WI38 (cell line): ENCODE results near the gene SLC6A2.

ENCODE experiments used
- H3K4me3 ChIP-seq: 2 replicates; pipeline ENCODE4 v1.5.1; 2011; ENCODE audit warnings: low read depth, mild to moderate bottlenecking, control low read depth, low read length
- TF ChIP-seq, protein P1 (sequence below): IDR thresholded peaks from 2 replicates; pipeline ENCODE4 v1.5.1; 2012; ENCODE audit warnings: low read depth, mild to moderate bottlenecking, control low read depth, low read length

SLC6A2 gene

DNA sequence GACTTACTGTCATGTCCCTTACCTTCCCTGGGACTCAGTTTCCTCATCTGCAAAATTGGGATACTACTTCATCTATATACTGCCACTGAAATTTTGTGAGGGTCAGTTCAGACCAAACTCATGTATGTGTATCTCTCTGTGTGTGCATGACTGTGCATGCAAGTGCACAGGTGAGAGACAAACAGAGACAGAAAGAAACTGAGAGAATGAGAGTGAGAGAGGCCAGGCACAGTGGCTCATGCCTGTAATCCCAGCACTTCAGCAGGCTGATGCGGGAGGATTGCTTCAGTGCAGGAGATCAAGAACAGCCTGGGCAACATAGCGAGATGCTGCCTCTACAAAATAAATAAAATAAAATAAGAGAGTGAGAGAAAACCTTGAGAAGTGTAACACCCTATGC is 32.1 kb upstream of the SLC6A2 start:
- TF ChIP-seq, protein P1, sequence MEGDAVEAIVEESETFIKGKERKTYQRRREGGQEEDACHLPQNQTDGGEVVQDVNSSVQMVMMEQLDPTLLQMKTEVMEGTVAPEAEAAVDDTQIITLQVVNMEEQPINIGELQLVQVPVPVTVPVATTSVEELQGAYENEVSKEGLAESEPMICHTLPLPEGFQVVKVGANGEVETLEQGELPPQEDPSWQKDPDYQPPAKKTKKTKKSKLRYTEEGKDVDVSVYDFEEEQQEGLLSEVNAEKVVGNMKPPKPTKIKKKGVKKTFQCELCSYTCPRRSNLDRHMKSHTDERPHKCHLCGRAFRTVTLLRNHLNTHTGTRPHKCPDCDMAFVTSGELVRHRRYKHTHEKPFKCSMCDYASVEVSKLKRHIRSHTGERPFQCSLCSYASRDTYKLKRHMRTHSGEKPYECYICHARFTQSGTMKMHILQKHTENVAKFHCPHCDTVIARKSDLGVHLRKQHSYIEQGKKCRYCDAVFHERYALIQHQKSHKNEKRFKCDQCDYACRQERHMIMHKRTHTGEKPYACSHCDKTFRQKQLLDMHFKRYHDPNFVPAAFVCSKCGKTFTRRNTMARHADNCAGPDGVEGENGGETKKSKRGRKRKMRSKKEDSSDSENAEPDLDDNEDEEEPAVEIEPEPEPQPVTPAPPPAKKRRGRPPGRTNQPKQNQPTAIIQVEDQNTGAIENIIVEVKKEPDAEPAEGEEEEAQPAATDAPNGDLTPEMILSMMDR, result no peak
- H3K4me3 ChIP-seq, result no peak overlapping the region

DNA sequence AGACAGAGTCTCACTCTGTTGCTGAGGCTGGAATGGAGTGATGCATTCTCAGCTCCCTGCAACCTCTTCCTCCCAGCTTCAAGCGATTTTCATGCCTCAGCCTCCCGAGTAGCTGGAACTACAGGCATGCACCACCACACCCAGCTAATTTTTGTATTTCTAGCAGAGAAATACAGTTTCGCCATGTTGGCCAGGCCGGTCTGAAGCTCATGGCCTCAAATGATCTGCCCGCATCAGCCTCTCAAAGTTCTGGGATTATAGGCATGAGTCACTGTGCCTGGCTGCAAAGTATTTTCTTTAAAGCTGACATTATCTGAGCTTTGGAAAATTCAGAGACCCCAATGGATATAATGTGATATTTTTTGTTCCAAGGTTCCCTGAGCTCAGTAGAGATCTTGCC is 31.1 kb upstream of the SLC6A2 start:
- TF ChIP-seq, protein P1, result no peak
- no peak overlapping the region for H3K4me3 ChIP-seq

DNA sequence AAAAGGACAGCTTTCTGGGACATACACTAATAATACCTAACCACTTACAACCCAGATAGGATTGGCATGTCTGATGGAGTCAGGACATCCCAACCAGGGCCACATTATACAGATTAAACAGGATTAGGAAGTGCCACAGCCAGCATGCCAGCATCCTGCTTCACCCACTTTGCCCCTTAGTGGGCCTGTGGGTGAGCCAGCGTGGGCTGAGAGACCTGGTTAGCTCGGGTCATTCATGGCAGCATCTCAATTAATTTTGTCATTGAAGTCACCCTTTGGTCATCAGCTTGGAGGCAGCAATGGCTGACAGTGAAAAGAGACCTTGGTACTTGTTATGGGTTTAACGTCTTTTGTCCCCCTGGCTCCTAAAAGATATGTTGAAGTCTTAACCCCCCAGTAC is 29.9 kb upstream of the SLC6A2 start:
- no peak overlapping the region for H3K4me3 ChIP-seq
- TF ChIP-seq, protein P1, result no peak

DNA sequence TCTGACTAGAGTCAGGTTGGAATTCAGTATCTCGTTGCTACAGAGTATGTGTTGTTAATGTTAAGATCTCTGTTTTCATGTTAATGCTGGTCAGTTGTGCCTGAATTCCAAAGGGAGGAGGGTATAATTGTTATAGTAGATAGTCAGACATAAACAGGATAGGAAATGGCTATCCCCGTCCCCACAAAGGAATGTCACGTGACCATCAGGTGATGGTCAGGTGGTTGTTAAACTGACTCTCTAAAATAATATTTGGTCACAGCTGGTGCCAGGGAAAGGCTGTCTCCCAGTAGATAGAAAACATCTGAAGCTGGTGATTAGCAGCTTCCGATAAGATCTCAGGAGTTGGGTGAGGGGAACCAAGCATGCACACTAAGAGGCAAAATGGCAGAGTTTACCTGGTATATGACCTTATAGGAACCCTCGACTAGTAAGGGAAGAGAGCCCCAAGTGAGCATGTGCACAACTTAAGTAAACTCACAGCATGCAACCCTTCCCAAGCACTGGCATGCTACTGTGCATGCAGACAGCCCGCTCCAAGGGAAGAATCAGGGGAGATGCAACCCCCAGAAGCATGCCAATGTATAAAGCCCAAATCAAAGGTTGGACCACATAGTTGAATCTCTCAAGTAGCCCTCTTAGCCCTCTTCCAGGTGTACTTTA is 27.4 kb upstream of the SLC6A2 start:
- H3K4me3 ChIP-seq, result no peak overlapping the region
- TF ChIP-seq, protein P1, result no peak

DNA sequence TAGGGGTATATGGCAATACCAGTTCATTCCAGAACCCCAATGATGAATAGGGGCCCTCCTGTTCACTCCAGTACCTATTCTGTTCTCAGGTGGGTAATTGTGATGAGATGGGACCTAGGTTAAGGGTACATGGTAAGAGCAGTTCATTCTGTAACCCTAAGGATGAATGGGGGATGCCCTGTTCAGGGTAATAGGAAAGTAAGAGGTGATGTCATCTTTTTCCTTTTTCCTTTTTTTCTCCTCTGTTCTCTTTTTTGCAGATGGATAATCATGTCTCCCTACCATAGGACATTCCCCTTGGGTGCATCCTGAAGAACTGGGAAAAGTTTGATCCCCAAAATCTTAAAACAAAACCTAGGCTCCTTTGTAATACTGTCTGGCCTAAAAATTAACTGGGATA is 25.0 kb upstream of the SLC6A2 start:
- no peak overlapping the region for H3K4me3 ChIP-seq
- TF ChIP-seq, protein P1, result no peak

DNA sequence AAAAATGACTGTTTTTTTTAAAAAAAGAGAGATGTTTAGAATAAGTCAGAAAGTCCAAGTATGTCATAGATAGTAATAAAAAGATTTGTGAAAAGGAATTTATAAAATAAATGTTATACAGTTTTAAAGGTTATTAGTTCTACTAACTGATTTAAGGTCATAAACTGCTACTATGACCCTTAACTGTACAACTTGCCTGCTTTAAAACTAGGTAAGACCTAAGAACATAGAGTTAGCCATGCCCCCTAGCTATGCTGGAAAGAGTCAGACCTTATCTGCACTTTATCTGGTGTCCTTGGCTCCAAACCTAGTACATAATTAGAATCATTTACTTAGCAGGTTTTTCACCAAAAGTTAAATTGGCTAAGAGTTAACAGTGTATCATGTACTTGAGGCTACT is 23.5 kb upstream of the SLC6A2 start:
- TF ChIP-seq, protein P1, result no peak
- no peak overlapping the region for H3K4me3 ChIP-seq

DNA sequence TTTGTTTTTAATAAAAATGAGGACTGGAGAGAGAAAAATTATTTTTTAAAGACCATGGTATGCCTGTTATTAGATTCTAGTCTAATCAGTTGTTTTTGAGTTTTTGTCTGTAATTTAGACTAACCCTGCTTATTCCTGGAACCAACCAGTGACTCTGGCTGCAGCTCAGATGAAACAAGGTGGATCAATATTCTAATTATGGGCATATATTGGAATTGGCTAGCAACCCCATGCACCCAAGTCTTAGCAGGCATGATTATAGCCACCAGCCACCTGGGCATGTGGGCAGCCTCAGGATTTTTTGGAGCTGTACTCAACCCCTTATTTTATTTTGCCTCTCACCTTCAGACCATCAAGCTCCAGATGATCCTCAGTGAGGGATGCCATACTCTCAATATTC is 21.6 kb upstream of the SLC6A2 start:
- H3K4me3 ChIP-seq, result no peak overlapping the region
- TF ChIP-seq, protein P1, result no peak
